Caki2 (cell line): ENCODE measurements around the gene DHRS3. TPM values are rescaled to one million over a fixed set of nuclear protein-coding genes. Genes with fewer than 3 reads are reported as not detected.

ENCODE experiments used
- DNase-seq: peaks from one replicate; pipeline ENCODE4 v3.0.0-alpha.2; 2015; ENCODE audit warnings: low read depth
- in situ Hi-C: cut with HindIII; loops from 2 replicates; pipeline ENCODE4 v1.10.0; 2016; ENCODE audit warnings: low sequenced_read_pairs, low pct_unique_long_range_greater_than_20kb, mixed read lengths
- total RNA-seq: library from RNA; depleted of rRNA; stranded (reverse); fragments of >200 nt; shearing (Covaris generic); gene quantifications from 2 replicates; pipeline ENCODE4 v1.2.3, GENCODE V29; 2014; ENCODE audit warnings: low replicate concordance

Gene DHRS3
- total RNA-seq, 1 experiment from 2014 or later, result 550 TPM

DNA sequence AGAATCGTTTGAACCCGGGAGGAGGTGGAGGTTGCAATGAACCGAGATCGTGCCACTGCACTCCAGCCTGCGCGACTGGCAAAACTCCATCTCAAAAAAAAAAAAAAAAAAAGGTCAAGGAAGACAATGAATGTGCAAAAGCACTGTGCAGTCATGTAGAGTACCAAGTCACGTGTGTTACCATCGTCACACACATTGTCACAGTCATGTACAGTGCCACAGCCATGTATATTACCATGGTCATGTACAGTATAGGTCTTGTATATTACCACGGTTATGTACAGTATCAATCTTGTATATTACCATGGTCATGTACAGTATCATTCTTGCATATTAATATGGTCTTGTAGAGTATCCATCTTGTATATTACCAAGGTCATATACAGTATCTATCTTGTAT lies 13.0 kb downstream of the DHRS3 start:
- in situ Hi-C loops, result no loop called here

DNA sequence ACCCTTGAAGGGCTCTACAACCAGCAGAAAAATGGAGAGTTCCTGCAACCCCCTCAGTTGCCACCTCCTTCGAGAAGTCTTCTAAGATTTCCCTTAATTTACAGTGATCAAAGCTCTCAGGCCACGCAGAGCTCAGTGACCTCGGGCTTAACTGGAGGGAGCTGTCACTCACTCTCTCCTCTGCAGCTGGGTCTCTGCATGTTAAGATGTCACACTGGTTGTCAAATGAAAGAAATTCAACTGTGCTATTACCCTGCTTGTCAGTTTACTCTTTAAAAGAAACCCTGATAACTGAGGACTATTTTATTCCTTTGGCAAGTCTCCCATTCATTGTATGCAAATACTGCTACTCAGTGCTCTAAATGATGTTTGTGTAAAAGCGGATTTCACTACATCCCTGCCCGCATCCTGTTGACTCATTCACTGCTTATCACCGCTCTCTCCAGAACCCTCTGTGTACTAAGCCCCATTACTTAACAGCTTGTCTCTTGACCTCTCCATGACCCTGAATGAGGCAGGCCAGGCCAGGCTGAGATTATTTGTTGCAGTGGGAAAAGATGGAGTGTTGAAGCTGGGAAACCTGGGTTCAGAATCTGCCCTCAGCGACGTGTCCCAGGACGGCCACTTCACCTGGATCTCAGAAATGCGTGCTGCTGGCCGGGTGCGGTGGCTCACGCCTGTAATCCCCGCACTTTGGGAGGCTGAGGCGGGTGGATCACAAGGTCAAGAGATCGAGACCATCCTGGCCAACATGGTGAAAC lies 13.7 kb downstream of the DHRS3 start:
- DNase-seq, result peak; percentile 89
- in situ Hi-C loops, result no loop called here

More for the DNA sequence above, 13.0 kb downstream of the DHRS3 start:
- peak; percentile 17 for DNase-seq

DNA sequence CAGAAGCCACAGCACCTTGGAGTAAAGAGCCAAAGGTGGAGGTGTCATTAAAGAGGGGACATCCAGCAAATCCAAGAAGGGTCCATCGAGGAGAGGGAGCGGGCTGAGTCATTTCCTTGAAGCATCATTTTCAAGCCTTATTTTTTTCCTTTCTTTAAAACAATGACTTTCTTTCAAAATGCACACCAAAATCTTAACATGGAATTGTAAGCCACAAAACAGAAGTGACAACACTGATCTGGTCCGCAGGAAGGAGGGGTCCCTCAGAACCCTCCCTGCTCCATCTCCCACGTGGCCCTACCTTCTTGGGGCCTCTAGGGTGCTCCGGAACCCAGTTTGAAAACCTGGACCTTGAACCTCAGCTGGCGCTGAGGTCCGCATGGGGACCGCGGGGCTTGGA lies 14.8 kb downstream of the DHRS3 start:
- peak; percentile 18 for DNase-seq
- in situ Hi-C loops, result no loop called here

DNA sequence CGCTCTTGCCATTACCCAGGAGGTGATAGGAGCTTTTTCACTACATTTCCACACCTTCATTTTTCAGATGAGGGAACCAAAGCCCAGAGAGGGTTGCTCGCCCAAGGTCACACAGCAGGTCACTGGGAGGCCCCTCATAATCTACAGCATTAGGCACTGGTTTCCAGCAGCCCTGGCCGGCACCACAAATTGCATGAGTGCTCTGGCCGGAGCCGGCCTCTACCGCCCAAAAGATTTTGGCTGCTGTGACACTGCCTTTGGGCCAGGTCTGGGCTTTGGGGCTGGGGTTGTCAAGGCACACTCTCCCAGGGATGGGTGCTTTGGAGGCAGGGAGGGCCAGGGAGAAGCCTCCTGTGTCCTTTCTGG lies 15.4 kb downstream of the DHRS3 start:
- no peak for DNase-seq
- in situ Hi-C loops, result no loop called here

DNA sequence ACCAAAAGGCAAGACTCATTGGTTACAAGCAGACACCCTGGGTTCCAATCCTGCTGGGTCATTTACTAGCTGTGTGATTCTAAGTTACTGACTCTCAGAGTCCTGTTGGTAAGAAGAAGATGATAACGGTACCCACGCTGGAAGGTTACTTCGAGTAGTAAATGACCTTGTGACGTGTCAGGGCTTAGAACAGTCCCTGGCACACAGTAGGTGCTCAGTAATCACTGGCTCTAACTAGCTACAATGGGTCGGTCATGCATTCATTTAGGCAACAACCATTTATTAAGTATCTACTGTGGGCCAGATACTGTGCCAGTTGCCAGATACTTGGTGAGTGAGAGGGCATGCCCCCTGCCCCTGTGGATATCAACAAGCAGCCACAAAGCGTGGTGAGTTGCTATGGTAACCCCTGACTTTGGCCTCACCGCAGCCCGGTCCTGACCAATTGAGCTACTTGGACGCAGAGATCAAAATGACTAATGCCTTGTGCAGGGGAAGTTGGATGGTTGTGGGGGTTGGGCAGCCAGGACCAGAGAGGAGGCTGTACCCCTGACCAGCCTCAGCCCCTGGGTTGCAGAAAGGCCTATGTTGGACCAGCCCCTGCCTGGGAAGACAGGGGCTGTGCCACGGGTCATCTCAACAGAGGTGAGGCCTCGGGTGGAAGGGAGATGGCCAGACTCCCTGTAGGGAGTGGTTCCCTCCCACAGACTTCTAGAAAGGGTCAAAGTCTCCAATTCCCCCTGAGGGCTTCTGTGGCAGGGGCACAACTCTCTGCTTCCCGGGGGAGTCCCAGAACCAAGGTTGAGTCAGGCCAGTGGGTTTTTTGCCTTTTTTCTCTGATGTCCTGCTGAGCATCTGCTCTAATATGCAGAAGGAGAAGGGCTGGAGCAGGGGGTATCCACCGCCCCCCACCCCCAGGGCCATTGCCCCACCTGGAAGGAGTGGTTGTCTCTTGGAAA lies 16.0 kb downstream of the DHRS3 start:
- peak; percentile 95 for DNase-seq

DNA sequence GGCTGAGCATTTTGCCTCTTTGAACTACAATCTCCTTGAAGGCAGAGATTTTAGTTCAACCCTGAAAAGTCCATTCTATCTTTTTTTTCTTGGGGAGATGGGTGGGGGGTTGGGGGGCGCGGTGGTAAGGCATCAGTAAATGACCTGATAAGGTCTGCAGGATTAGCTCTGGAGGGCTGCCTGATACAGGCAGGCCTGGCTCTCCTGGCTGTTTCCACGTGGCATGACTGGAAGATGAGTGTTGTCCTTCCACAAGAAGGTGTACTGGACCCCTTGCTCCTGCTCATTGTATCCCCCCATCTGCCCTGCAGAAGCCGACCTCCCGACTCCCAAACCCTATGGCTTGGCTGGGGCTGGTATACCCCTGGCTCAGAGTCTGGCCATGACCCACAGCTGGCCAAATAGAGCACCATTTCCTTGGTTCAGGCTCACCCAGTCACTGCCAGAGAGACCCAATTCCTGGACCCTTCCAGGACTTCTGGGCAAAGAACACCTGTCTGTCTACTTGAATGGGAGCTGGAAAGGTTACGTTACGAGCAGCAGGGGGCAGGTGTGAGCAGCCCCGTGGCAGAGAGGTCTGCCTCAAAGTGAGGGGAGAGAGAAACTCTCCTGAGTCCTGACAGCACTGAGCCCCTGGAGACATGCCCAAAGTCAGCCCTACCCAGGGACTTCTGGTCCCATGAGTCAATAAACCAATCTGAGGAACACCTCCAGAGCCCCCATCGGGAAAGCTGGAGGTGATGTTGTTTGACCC lies 17.0 kb downstream of the DHRS3 start:
- in situ Hi-C loops, result no loop called here

More for the DNA sequence above, 16.0 kb downstream of the DHRS3 start:
- in situ Hi-C loops, result no loop called here

DNA sequence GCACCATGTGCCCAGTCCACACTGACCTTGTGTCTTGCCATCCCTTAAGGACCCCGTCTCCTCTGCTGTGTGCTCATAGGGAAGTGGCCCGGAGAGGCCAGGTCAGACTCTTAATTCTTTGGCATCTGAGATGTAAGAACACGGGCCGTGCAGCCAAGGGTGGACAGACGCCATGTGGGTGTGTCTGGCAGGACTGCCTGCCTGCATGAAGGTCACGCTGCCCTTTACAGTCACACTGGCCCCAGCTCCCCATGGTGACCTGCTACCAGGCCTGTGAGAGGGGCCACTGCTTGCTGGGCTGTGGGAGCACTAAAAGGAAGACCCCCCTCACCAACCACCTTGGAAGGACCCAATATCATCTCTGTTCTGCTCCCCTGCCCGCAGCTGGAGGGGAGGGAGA lies 17.7 kb downstream of the DHRS3 start:
- no peak for DNase-seq
- in situ Hi-C loops, result no loop called here

More for the DNA sequence above, 17.0 kb downstream of the DHRS3 start:
- no peak for DNase-seq

DNA sequence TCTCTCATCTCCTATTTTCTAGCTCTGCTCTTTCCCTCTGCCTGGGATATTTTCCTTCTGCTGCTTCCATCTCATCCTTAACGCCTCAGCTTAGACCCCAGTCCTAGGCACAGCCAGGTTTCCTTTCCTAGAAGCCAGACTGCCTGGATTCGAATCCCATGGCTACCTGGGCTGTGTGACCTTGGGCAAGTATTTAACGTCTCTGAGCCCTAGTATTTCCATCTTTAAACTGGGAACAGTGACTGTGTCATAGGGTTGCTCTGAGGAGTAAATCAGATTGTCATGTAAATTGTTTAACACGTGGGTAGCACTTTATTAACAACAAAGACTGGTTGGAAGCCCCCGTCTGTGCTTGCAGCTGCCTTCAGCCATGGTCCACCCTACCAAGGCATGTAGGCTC lies 18.4 kb downstream of the DHRS3 start:
- in situ Hi-C loops, result no loop called here
- DNase-seq, result no peak

DNA sequence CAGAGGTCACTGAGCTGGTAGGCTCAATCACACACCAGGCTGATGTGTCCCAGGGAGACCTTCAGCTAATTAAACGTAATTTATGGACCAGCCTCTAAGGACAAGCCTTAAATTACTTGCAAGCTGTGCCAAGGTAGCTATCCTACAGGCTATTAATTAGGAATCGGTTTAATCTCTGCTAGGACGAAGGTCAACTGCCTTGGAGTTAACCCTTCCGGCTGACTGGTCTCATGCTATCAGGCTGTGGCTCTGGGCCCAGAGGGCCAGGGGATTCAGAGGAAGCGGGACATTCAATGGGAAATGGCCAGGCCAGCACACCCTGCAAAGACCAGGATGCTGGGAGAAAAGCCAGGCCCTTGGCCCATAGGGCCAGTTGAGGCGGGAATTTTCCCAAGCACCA lies 19.0 kb downstream of the DHRS3 start:
- in situ Hi-C loops, result no loop called here
- DNase-seq, result no peak

DNA sequence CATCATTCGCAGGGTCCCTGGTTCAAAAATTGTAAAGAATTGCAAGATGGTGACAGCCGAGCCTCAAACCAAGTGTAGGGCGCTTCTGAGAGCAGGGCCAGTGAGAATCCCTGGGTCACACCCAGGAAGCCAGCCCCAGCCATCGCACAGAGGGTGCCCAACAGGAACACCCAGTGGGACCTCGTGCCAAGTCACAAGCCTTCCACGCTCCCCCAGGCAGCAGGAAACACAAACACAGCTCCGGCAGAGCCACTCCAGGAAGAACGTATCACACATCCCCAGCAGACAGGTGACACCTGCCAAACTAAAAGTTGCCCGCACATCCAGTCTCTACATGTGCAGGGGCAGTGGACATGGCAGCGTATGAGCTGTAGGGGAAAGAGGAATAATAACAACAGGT lies 20.2 kb downstream of the DHRS3 start:
- DNase-seq, result peak; percentile 85
- in situ Hi-C loops, result no loop called here

DNA sequence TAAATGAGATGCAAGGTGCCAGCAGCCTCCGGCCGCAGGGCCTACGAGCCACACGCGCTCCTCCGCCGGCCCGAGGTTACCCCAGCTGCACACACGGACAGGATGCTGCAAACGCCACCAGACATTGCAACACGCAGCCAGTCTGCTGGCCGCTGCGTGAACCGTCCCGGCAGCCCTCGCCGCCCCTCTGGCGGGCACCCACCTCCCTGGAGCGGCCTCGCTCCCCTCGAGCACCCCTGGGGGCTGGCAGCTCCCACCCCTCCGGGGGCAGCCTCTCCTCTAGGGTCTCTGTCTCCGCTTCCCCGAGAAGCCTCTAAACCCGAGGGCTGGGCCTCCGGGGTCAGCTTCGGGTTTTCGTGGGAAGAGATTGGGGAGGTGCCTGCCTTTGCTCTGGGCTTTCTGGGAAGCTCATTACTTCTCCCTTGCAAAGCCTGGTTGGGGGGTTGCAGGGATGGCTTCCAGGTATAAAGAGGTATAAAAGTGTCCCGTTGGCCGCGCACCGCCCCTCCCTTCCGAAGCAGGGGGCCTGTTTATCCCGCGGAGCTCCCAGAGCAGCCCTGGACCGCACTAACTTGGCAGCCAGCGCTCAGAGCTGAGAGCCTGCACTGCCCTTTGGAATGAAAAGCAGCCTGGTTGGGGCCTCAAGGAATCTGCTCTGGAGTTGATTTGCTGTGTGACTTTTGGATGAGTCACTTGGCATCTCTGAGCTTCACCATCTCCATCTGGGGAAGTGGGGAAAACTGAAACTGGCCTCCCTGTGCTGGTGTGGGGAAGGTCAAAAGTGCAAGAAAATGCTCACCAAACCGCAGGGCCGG lies 21.8 kb downstream of the DHRS3 start:
- in situ Hi-C loops, result no loop called here
- peak; percentile 96 for DNase-seq

DNA sequence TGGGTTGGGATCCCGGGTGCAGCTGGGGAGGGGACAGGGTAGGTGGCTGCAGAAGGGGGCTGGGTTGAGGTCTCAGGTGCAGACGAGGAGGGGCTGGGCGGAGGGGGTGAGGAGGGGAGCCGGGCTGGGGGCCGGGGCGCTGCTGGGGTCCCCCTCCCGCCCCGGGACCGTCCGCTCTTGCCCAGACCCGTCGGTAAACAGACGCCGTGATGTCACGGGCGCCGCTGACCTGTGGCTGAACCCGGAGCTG lies 22.3 kb downstream of the DHRS3 start:
- no peak for DNase-seq
- in situ Hi-C loops, result no loop called here

DNA sequence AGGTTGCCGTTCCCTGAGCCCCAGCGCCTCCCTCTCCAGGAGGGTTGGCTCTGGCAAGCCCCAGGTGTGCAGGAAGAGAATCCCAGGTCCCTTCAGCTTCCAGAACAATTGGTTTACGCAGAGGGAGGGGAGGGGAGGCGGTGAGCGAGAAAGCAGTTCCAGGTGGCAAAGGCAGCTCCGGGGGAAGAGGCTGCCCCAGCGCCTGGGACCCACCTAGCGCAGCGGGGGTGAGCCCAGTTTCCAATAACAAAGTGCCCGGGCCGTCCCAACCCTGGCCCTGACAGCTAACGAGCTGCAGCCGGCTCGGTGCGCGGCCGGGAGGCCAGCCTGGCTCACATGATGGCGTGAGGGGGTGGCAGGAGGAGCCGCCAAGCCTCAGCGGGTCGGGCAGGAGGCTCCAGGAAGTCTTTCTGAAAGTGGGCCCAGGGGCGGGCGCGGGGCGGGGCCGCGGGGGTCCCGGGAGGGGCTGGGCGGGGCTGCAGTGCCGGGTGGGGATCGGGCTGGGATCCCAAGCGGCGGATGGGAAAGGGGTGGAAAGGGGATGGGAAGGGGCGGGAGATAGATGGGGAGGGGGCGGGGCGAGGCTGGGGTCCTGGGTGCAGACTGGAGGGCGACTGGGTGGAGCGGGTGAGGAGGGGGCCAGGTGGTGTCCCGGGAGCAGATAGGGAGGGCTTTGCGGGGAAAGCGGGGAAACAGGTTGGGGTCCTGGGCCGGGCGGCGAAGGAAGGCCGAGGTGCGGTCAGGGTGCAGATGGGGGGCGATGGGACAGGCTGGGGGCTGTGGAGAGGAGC lies 22.8 kb downstream of the DHRS3 start:
- in situ Hi-C loops, result no loop called here
- DNase-seq, result peak; percentile 89

DNA sequence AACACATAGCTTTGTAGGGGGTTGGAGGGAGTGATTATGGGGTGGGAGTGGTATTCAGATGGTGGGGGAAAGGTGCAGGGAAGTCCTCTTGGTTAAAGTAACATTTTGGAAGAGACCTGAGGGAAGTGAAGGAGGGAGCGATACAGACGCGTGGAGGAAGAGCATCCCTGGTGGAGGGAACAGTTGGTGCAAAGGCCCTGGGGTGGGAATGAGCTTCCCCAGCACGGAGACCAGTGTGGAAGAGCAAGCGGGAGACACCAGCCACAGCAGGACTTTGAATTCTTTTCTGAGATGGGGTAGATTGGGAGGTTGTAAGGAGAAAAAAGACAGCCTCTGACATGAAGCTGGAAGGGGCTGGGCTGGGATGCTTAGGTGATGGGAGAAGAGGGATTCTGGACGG lies 23.5 kb downstream of the DHRS3 start:
- in situ Hi-C loops, result no loop called here
- DNase-seq, result no peak

DNA sequence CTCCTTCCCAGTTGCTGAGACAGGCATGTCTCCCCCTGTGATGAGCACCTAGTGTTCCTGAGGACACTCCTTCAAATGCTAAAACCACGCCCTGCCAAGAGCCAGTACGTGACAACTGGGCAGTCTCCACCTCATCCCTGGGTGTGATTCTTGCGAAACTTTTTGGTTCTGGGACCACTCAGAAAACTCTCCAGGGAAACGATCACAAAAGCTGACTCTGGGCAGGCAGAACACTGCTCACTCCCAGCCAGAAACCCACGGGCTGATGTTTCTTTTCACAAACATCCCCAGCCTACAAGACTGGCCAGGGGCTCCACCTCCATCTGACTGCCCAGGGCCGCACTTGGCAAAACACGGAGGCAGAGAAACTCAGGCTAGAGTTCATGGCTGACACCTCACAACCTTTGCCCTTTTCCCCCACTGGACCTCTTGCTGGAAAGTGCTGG lies 24.4 kb downstream of the DHRS3 start:
- in situ Hi-C loops, result no loop called here
- peak; percentile 82 for DNase-seq

DNA sequence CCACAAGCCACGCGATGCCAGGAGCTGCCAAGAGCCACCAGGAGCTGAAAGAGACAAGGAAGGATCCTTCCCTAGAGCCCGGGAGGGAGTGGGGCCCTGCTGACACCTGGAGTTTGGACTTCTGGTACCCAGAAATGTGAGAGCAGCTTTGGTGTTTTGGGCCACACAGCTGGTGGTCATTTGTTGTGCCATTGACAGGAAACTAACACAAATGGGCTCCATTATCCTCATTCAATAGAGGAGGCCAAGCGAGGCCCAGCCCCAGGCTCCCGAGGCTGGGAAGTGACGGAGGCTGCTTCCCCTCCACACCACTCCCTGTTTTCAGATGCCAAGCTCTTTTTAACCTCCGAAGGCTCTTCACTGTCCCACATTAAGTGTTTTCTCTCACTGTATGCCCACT lies 25.5 kb downstream of the DHRS3 start:
- in situ Hi-C loops, result no loop called here

DNA sequence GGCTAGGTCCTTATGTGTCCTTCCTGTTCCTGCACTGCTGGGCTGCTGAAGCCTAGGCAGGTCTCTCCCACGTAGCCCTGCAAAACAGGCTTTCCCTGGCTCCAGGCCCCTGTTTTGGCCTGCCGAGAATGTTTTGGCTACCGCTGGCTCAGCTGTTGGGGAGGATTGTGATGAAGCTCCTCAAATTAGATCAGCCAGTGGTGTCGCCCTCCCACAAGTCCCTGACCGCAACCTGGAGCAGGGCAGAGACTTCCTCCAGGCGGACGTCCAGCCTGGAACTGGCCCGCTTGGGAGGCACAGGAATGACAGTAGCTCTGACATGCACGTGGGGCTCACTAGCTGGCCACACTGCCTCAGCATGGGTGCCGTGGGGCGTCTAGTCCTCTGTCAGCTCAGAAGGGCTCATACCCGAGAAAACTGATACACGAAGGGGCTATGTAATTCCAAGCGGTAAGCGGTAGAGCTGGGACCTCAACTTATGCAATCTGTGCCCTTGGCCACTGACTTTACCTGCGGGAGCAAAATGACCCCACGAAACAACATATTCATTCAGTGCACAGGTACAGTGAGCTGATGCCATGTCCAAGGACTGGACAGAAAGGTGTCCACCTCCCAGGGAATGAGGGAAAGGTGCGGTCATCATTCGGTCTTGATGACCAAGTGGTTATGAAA lies 26.6 kb downstream of the DHRS3 start:
- DNase-seq, result no peak
- in situ Hi-C loops, result no loop called here

More for the DNA sequence above, 25.5 kb downstream of the DHRS3 start:
- no peak for DNase-seq
